Measurements from ENCODE around the gene EFCAB11. TPM values are rescaled to one million over a fixed set of nuclear protein-coding genes. Genes with fewer than 3 reads are reported as not detected.

The EFCAB11 gene
- total RNA-seq, 6 donors from 2014 or later: 1.9 to 9.4 (median 4.6) TPM

DNA sequence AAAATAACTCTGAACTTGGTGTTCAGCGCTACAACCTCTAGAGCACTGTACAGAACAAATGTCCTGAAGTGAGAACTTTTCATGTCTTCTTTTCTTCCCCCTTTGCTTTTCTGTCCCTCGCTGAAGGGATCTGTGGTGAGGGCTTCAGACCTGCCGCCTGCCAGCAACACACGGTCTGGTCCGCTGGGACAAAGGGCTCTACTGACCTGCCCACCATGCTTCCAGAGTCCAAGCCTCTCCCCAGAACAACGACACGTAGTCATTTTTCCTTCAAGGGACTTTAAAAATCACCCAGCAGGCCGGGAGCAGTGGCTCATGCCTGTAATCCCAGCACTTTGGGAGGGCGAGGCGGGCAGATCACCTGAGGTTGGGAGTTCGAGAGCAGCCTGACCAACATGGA, 140.4 kb downstream of the EFCAB11 start:
- 92 to 96% methylated on average over 11 of the region's 11 CpGs for WGBS, 2 donors
- Histone ChIP-seq H3K4me1 (no peaks in the 10 kb centered on the region), H3K27ac (no peak overlapping the region), H3K9me3 (no peaks in the 10 kb centered on the region), H3K27me3 (no peaks in the 10 kb centered on the region), H3K4me3 (no peak overlapping the region), H3K36me3 (no peaks in the 10 kb centered on the region)
- ATAC-seq (ENCODE audit: low FRiP score in 2 of 2) (no peak), DNase-seq (no peak)
- TF ChIP-seq, protein P1, sequence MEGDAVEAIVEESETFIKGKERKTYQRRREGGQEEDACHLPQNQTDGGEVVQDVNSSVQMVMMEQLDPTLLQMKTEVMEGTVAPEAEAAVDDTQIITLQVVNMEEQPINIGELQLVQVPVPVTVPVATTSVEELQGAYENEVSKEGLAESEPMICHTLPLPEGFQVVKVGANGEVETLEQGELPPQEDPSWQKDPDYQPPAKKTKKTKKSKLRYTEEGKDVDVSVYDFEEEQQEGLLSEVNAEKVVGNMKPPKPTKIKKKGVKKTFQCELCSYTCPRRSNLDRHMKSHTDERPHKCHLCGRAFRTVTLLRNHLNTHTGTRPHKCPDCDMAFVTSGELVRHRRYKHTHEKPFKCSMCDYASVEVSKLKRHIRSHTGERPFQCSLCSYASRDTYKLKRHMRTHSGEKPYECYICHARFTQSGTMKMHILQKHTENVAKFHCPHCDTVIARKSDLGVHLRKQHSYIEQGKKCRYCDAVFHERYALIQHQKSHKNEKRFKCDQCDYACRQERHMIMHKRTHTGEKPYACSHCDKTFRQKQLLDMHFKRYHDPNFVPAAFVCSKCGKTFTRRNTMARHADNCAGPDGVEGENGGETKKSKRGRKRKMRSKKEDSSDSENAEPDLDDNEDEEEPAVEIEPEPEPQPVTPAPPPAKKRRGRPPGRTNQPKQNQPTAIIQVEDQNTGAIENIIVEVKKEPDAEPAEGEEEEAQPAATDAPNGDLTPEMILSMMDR (IDR thresholded peaks at IDR 0.05): no peak
- TF ChIP-seq POLR2AphosphoS5 (IDR thresholded peaks at IDR 0.05) (no peak), EP300 (IDR thresholded peaks at IDR 0.05) (no peak), POLR2A (IDR thresholded peaks at IDR 0.05) (no peak)

DNA sequence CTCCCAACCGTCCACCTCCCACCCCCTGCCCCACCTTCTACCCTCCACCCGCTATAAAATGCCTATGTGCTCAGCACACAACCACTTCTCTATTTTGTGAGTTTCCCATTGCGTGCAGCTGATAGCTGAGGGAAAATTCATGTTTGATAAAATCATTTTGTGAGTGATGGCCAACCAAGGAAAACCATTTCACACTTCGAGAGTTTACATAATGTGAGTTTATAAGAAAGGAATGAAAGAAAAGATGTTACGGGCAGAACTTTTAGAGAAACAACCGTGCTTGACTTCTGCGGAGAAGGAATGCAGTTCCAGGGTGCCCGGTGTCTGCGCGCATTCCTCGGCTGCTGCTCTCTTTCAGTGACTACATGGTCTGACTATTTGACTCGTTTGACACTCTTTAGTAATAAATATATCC, 140.9 kb downstream of the EFCAB11 start:
- no peaks in the 10 kb centered on the region for H3K36me3 ChIP-seq
- H3K27ac ChIP-seq: no peak overlapping the region
- DNase-seq: peak in 1 of 2 donors; percentile 20
- H3K4me1 ChIP-seq: no peaks in the 10 kb centered on the region
- no peaks in the 10 kb centered on the region for H3K9me3 ChIP-seq
- peak in 1 of 2 donors; percentile 76 for ATAC-seq (ENCODE audit: low FRiP score in 2 of 2)
- TF ChIP-seq, protein P1 (IDR thresholded peaks at IDR 0.05): no peak
- no peak for TF ChIP-seq EP300 (IDR thresholded peaks at IDR 0.05)
- TF ChIP-seq POLR2A (IDR thresholded peaks at IDR 0.05): no peak
- no peak for TF ChIP-seq POLR2AphosphoS5 (IDR thresholded peaks at IDR 0.05)
- WGBS, 2 donors: 45 to 49% methylated on average over 11 to 12 of the region's 12 CpGs
- no peak overlapping the region for H3K4me3 ChIP-seq
- H3K27me3 ChIP-seq: no peaks in the 10 kb centered on the region

DNA sequence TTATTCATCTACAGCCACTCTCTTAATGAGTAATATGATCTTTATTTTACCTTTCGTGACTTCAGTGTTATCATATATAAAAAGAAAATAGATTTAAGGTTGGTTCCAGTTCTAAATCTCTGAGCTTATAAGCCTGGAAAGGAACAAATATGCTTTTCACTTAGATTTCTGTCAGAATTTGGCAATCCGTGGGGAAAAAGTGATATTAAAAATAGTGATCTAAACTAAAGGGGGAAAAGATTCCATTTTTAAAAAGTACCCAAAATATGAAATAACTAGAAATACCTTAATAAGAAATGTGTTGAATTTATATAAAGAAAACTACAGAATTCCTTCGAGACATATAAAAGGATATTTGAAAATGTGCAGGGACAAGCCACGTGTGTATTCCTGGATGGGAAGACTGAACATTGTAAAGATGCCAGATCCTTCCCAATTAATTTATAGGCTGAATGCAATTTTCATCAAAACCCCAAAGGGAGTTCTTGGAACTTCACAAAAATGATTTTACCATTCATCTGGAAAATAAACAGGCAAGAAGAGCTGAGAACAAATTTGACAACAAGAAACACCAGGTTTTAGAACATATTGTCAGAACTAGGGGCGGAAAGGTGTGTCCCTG, 142.5 kb downstream of the EFCAB11 start:
- DNase-seq: no peak
- H3K4me1 ChIP-seq: no peaks in the 10 kb centered on the region
- TF ChIP-seq POLR2A (IDR thresholded peaks at IDR 0.05) (no peak), POLR2AphosphoS5 (IDR thresholded peaks at IDR 0.05) (no peak), EP300 (IDR thresholded peaks at IDR 0.05) (no peak)
- TF ChIP-seq, protein P1 (IDR thresholded peaks at IDR 0.05): no peak
- no peaks in the 10 kb centered on the region for H3K9me3 ChIP-seq
- H3K36me3 ChIP-seq: no peaks in the 10 kb centered on the region
- H3K4me3 ChIP-seq: no peak overlapping the region
- no peak overlapping the region for H3K27ac ChIP-seq
- WGBS, 2 donors: 90 to 92% methylated on average over 5 of the region's 5 CpGs
- H3K27me3 ChIP-seq: no peaks in the 10 kb centered on the region
- ATAC-seq (ENCODE audit: low FRiP score in 2 of 2): no peak

DNA sequence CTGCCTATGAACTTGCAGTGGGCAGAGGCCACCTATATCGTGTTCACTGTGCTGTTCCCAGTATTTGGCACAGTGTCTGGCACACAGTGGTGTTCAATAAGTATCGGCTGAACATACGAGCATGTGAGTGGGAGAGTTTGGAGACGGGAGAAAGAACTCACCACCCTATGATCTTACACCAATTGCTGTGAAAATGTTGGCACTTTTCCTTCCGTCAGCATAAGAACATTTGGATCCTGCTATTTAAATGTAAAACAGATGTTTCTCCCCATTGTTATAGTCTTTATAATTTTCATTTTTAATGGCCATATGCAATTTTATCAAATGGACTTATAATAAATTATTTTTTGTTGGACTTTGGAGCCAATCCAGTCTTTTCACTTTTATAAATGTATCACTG, 144.4 kb downstream of the EFCAB11 start:
- Histone ChIP-seq H3K4me3 (no peak overlapping the region), H3K36me3 (no peaks in the 10 kb centered on the region), H3K27ac (no peak overlapping the region), H3K4me1 (no peaks in the 10 kb centered on the region), H3K27me3 (no peaks in the 10 kb centered on the region), H3K9me3 (no peaks in the 10 kb centered on the region)
- DNase-seq (no peak), ATAC-seq (ENCODE audit: low FRiP score in 2 of 2) (peak in 1 of 2 donors; percentile 19)
- TF ChIP-seq EP300 (IDR thresholded peaks at IDR 0.05): no peak
- TF ChIP-seq POLR2A (IDR thresholded peaks at IDR 0.05): no peak
- TF ChIP-seq, protein P1 (IDR thresholded peaks at IDR 0.05): no peak
- TF ChIP-seq POLR2AphosphoS5 (IDR thresholded peaks at IDR 0.05): no peak
- 86 to 91% methylated on average over 5 of the region's 5 CpGs for WGBS, 2 donors

DNA sequence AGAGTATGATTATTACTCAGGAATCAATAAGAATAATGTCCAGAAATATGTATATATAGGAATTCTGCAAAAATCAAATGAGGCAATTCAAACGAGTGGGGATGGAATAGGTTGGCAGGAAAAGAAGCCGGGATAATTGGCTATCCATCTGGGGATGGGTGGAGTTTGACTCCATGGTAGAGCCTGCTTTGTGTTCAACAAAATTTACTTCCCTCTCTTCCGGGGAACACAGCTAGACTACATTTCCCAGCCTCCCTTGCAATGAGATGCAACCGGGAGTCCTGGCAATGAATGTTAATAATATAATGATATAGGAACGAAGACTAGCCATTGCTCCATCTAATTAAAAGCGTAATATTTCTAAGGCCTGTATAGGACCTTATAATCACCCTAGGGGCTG, 146.6 kb downstream of the EFCAB11 start:
- no peaks in the 10 kb centered on the region for H3K9me3 ChIP-seq
- DNase-seq: no peak
- WGBS, 2 donors: 76 to 77% methylated on average over 6 of the region's 6 CpGs
- no peaks in the 10 kb centered on the region for H3K36me3 ChIP-seq
- no peak overlapping the region for H3K4me3 ChIP-seq
- H3K4me1 ChIP-seq: no peaks in the 10 kb centered on the region
- TF ChIP-seq, protein P1 (IDR thresholded peaks at IDR 0.05): no peak
- TF ChIP-seq EP300 (IDR thresholded peaks at IDR 0.05): no peak
- no peak for TF ChIP-seq POLR2AphosphoS5 (IDR thresholded peaks at IDR 0.05)
- TF ChIP-seq POLR2A (IDR thresholded peaks at IDR 0.05): no peak
- no peaks in the 10 kb centered on the region for H3K27me3 ChIP-seq
- no peak overlapping the region for H3K27ac ChIP-seq
- ATAC-seq (ENCODE audit: low FRiP score in 2 of 2): no peak
